HuH-7 (cell line): ENCODE measurements around the gene HSFY1.
"Not testable (repeated sequence)": the region's sequence is repeated elsewhere in the genome, so short reads cannot be mapped to it uniquely, and the experiment has no call there.

Experiments used
- DNase-seq: peaks from one replicate; pipeline ENCODE4 v3.0.0; 2011; ENCODE audit warnings: low spot score

The HSFY1 gene, protein sequence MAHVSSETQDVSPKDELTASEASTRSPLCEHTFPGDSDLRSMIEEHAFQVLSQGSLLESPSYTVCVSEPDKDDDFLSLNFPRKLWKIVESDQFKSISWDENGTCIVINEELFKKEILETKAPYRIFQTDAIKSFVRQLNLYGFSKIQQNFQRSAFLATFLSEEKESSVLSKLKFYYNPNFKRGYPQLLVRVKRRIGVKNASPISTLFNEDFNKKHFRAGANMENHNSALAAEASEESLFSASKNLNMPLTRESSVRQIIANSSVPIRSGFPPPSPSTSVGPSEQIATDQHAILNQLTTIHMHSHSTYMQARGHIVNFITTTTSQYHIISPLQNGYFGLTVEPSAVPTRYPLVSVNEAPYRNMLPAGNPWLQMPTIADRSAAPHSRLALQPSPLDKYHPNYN

DNA sequence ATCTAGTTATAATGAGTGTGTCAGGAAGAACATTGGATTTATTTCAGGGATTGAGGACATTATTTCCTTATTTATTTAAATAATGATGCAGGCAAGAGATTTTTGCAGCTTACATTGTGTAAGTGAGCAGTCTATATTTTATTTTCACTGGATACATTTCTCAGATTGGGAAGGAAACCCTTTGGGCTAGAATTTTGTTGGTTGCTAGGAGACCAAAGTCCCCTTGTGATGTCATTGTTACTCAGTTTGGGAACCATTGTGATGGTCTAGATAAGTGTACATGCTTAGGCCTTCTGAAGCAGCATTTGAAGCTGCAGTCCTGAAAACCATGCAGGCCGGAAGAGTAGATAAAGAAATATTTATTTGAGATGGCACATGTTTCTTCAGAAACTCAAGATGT lies at the start of gene HSFY1:
TSS of gene HSFY1 (plus strand) at position 301 of the 400 bp plus-strand sequence. CDS start at position 369, 68 bp downstream.
- DNase-seq = not testable (repeated sequence)

DNA sequence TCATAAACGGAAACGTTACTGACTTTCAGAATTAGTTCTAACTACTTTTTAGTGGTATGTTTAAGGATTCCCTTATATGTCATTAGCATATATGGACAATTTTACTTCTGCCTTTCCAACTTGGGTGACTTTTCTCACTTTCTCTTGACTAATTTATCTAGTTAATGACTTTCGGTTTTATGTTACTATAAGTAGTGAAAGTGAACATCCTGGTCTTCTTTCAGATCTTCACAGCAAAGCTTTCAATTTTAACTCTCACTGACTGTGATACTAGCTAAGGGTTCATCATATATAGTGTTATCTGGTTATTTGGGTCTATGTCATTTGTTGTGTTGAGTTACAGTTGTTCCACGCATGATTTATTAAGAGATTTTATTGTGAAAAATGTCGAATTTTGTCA lies 42.3 kb upstream of the HSFY1 start:
- not testable (repeated sequence) for DNase-seq

DNA sequence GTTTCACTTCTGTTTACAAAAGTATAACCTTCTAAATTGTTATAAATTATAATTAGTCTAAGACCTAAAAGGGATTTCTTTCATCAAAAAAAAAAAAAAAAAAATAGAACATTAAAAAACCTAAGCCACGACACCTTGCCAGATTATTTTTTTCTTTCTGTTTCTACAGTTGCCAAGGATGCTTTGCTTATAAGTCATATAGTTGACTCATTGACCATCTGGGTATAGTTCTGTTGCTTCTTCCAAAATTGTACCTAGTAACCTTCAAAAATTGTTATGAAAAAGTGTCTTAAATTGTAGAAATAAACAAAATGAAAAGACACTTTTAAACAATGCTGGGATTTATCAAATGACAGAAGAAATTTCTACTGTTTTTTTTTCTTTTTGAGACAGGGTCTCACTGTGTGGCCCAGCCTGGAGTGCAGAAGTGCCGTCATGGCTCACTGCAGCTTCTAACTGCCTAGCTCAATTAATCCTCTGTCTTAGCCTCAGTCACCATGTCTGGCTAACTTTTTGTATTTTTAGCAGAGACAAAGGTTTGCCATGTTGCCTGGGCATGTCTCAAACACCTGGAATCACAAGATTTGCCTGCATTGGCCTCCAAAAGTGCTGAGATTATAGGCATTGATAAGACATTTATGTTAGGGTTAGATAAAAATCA lies 15.4 kb upstream of the HSFY1 start:
- DNase-seq = not testable (repeated sequence)

DNA sequence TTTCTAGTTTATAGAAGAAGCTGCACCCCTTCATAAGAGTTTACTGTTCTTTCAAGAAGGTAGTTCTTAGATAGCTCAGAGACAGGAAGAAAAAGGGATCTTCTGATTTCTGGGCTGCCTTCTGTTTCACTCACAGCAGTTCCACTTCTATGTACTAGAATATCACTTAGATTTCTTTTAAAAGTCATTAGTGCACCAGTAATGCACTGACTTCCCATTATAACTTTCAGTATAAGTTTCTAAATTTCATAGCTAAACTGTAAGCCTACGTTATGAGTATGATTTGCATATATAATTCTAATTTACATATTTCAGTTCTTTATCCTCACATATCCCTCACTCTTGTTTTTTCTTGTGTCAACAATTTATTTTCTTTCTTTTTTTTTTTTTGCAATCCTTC lies 7.6 kb upstream of the HSFY1 start:
- DNase-seq = not testable (repeated sequence)

DNA sequence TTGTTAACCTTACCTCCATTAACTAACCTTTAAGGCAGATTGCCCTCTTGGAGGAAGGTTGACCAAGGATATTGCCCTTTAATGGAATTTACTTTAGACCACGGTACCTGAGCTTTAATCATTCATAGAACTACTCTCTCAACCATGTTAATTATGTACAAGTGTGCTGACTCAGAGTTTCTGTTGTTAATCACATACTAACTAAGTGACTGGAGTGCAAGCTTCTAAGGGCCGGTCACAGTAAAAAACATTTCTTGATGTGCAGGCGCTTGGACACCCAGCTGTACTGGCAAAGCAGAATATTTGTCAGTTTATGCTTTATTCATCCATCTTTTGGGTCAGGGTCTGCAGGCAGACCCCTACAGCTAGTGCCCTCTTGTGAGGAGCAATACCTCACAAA lies 6.6 kb downstream of the HSFY1 start:
- DNase-seq = not testable (repeated sequence)

DNA sequence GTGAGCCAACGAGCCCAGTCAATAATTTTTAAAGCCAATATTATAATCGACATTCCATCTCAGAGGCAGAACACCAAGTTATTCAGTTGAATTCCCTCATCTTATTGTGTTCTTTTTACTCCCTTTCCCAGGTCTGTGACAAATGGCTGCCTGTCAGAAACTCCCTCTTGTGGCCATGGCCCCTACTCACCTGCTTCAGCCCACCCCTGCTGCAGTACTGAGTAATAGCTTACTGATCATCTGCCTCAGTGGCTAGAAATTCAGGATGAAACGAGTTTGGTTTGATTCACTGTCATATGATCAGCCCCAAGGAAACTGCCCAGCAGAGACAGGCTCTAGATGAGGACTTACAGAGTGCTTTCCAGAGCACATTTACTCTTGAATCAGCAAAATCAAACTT lies 19.4 kb downstream of the HSFY1 start:
- DNase-seq = not testable (repeated sequence)
